GM23248 (cell line): ENCODE data around the gene RASSF8.

Experiments used
- EZH2 ChIP-seq: fragments of 200-600 bp; sonication (generic); IDR thresholded peaks from 2 replicates; pipeline ENCODE4 v1.6.1; 2018; ENCODE audit warnings: antibody characterized with exemption, mild to moderate bottlenecking; ENCODE audit not compliant: insufficient read depth, poor library complexity, severe bottlenecking
- EZH2phosphoT487 ChIP-seq: fragments of 200-600 bp; sonication (generic); IDR thresholded peaks from 2 replicates; pipeline ENCODE4 v1.6.1; 2018; ENCODE audit warnings: antibody characterized with exemption, moderate library complexity, mild to moderate bottlenecking, low read depth; ENCODE audit not compliant: insufficient read depth

- no peak for TF ChIP-seq EZH2
- no peak for TF ChIP-seq EZH2phosphoT487
These were observed 52.6 kb downstream of the RASSF8 start for GRCh38 chr12:26011099-26011498.
